Mesodermal cell (in vitro differentiated cells): ENCODE measurements around the gene AUH.

Experiments
- H3K27ac ChIP-seq: 2 replicates; pipeline ENCODE4 v1.7.0; 2013; ENCODE audit warnings: mild to moderate bottlenecking, low read depth, low read length, moderate library complexity; ENCODE audit not compliant: severe bottlenecking
- H3K36me3 ChIP-seq: 2 replicates; pipeline ENCODE4 v1.7.1; 2013; ENCODE audit warnings: mild to moderate bottlenecking, low read length, moderate library complexity; ENCODE audit not compliant: control insufficient read depth, insufficient read depth
- H3K4me1 ChIP-seq: one replicate; pipeline ENCODE4 v1.7.1; 2013; ENCODE audit warnings: mild to moderate bottlenecking, low read length; ENCODE audit not compliant: insufficient read depth, control insufficient read depth, poor library complexity, severe bottlenecking
- H3K4me3 ChIP-seq: 2 replicates; pipeline ENCODE4 v1.7.0; 2013; ENCODE audit warnings: low read length, control low read depth, mild to moderate bottlenecking; ENCODE audit not compliant: insufficient read depth, poor library complexity, severe bottlenecking; ENCODE audit errors: extremely low read depth
- H3K9me3 ChIP-seq: 2 replicates; pipeline ENCODE4 v1.7.1; 2013; ENCODE audit warnings: mild to moderate bottlenecking, low read length, moderate library complexity; ENCODE audit not compliant: control insufficient read depth
- WGBS, 2 experiments: methylation state at CpG; one replicate each; pipeline ENCODE4 v1.1.5; 2013; ENCODE audit warnings: missing lambda C conversion rate in 2 of 2; ENCODE audit not compliant: insufficient coverage in 2 of 2; 5-methylcytosine and 5-hydroxymethylcytosine counted together

Gene AUH

DNA sequence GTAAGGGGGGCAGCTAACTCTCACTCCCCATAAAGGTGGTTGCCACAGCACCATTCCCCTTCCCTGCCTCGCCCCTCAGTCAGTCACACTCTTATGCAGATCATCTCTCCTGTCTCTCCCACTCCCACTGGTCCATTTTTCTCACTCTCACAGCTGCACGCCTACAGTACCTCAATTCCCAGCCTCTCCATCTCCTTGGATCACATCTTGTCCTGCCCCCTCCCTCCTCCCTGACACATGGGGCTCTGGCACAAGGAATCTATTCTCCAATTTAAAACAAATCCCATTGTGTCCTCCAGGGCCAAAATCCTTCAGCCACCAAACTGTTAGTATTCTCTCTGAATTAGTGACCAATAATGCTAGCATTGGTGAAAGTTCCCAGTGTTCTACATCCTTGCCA lies 114.4 kb downstream of the AUH start:
- no peaks in the 10 kb centered on the region for H3K36me3 ChIP-seq
- peaks cover 9% of the 10 kb centered on the region for H3K4me1 ChIP-seq
- no peak overlapping the region for H3K27ac ChIP-seq
- no peaks in the 10 kb centered on the region for H3K9me3 ChIP-seq
- WGBS, 2 experiments: 94 to 97% methylated on average over 2 of the region's 2 CpGs
- H3K4me3 ChIP-seq: no peak overlapping the region

DNA sequence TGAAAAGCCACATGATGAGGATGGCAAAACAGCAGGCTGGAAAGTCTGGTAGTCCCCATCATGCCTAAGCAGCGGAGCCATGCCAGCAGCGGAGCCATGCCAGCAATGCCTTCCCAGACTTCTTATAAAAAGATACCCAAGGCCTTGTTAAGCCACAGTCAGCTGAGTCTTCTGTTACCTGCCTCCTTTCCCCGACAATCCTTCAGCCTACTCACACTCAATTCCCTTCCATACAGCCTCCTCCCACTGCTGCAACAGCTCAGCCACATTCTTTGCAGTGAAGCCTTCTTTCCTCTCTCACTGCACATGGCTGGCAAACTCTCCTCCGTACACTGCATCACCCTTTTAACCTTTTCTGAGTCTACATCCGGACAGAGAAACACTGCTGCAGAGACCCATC lies 114.9 kb downstream of the AUH start:
- peaks cover 9% of the 10 kb centered on the region for H3K4me1 ChIP-seq
- H3K36me3 ChIP-seq: no peaks in the 10 kb centered on the region
- no peaks in the 10 kb centered on the region for H3K9me3 ChIP-seq
- H3K4me3 ChIP-seq: no peak overlapping the region
- 80 to 84% methylated on average over 5 of the region's 5 CpGs for WGBS, 2 experiments
- no peak overlapping the region for H3K27ac ChIP-seq

- H3K27ac ChIP-seq: no peak overlapping the region
- 76 to 82% methylated on average over 4 of the region's 8 CpGs for WGBS, 2 experiments
- H3K4me1 ChIP-seq: peaks cover 9% of the 10 kb centered on the region
- H3K4me3 ChIP-seq: no peak overlapping the region
- H3K9me3 ChIP-seq: no peaks in the 10 kb centered on the region
- H3K36me3 ChIP-seq: no peaks in the 10 kb centered on the region
Measured at GRCh38 chr9:91245431-91246313, 116.0 kb downstream of the AUH start.

DNA sequence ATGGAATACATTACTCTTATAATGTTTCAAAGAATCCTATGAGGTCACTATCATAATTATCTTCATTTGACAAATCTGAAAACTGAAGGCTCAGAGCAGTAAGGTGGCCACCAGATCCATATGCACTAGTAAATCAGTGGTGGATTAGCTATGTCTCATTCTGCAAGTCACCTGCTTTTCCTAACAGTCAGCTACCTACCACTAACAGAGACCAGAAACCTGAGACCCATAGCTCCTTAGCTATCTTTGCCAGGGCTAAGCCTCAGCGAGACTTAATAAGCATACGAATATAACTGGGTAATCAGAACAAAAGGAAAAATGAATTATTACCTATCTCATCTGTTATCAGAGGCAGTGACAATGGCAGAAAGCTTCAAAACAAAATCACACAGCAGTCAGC lies 118.7 kb downstream of the AUH start:
- Histone ChIP-seq H3K4me1 (peaks cover 9% of the 10 kb centered on the region), H3K36me3 (no peaks in the 10 kb centered on the region), H3K4me3 (no peak overlapping the region), H3K27ac (no peak overlapping the region), H3K9me3 (no peaks in the 10 kb centered on the region)
- WGBS, 2 experiments: 100% methylated on average over 2 of the region's 2 CpGs; no CpG with 5 or more reads in 1 of the 2 experiments

GRCh38 chr9:91241909-91242308 lies 119.8 kb downstream of the AUH start:
- WGBS, 2 experiments: 72 to 87% methylated on average over 3 to 4 of the region's 4 CpGs
- no peak overlapping the region for H3K27ac ChIP-seq
- no peaks in the 10 kb centered on the region for H3K36me3 ChIP-seq
- no peak overlapping the region for H3K4me3 ChIP-seq
- H3K4me1 ChIP-seq: peaks cover 9% of the 10 kb centered on the region
- no peaks in the 10 kb centered on the region for H3K9me3 ChIP-seq

- no peaks in the 10 kb centered on the region for H3K9me3 ChIP-seq
- H3K4me1 ChIP-seq: peaks cover 3% of the 10 kb centered on the region
- no peak overlapping the region for H3K4me3 ChIP-seq
- WGBS, 2 experiments: no CpG with 5 or more reads among the region's 3 CpGs
- H3K36me3 ChIP-seq: no peaks in the 10 kb centered on the region
- no peak overlapping the region for H3K27ac ChIP-seq
Measured at GRCh38 chr9:91240596-91241165, 121.0 kb downstream of the AUH start.

- no CpG with 5 or more reads among the region's 5 CpGs for WGBS, 2 experiments
- Histone ChIP-seq H3K4me1 (no peaks in the 10 kb centered on the region), H3K9me3 (no peaks in the 10 kb centered on the region), H3K27ac (no peak overlapping the region), H3K4me3 (no peak overlapping the region), H3K36me3 (no peaks in the 10 kb centered on the region)
Measured at GRCh38 chr9:91239367-91240111, 122.2 kb downstream of the AUH start.

GRCh38 chr9:91234523-91234922 lies 127.2 kb downstream of the AUH start:
- no peak overlapping the region for H3K4me3 ChIP-seq
- no peaks in the 10 kb centered on the region for H3K36me3 ChIP-seq
- no peaks in the 10 kb centered on the region for H3K4me1 ChIP-seq
- no peak overlapping the region for H3K27ac ChIP-seq
- WGBS, 2 experiments: no CpG with 5 or more reads among the region's 2 CpGs
- H3K9me3 ChIP-seq: no peaks in the 10 kb centered on the region

GRCh38 chr9:91231619-91232018 lies 130.1 kb downstream of the AUH start:
- Histone ChIP-seq H3K9me3 (no peaks in the 10 kb centered on the region), H3K4me3 (no peak overlapping the region), H3K36me3 (no peaks in the 10 kb centered on the region), H3K27ac (no peak overlapping the region), H3K4me1 (no peaks in the 10 kb centered on the region)
- no CpG with 5 or more reads among the region's 2 CpGs for WGBS, 2 experiments

GRCh38 chr9:91223000-91223399 lies 138.7 kb downstream of the AUH start:
- no peaks in the 10 kb centered on the region for H3K4me1 ChIP-seq
- no peaks in the 10 kb centered on the region for H3K36me3 ChIP-seq
- no peak overlapping the region for H3K4me3 ChIP-seq
- no peak overlapping the region for H3K27ac ChIP-seq
- no peaks in the 10 kb centered on the region for H3K9me3 ChIP-seq
- 98 to 100% methylated on average over 3 to 5 of the region's 5 CpGs for WGBS, 2 experiments
